Mononuclear cell (primary cell): ENCODE data around the gene NEO1. TPM values are rescaled to one million over a fixed set of nuclear protein-coding genes. Genes with fewer than 3 reads are reported as not detected.

Experiments
- H3K27me3 ChIP-seq: 2 replicates; pipeline ENCODE4 v1.6.0; 2011; ENCODE audit warnings: low read length, control low read depth; ENCODE audit not compliant: insufficient read depth
- H3K4me1 ChIP-seq: 2 replicates; pipeline ENCODE4 v1.5.1; 2011; ENCODE audit warnings: mild to moderate bottlenecking, low read length, control low read depth; ENCODE audit not compliant: insufficient read depth
- H3K4me3 ChIP-seq: 2 replicates; pipeline ENCODE4 v1.5.1; 2011; ENCODE audit warnings: mild to moderate bottlenecking, low read length, moderate library complexity
- H3K9me3 ChIP-seq: 2 replicates; pipeline ENCODE4 v1.5.1; 2011; ENCODE audit warnings: low read depth, mild to moderate bottlenecking, control low read depth, low read length
- total RNA-seq: library from RNA; depleted of rRNA; stranded (reverse); fragments of >200 nt; gene quantifications from one replicate; pipeline ENCODE4 v1.2.3, GENCODE V29; 2012

Gene NEO1
- total RNA-seq, 1 donor: 9.6 TPM

GRCh38 chr15:73078291-73078690 lies 26.0 kb downstream of the NEO1 start:
- peaks cover 3% of the 10 kb centered on the region for H3K27me3 ChIP-seq
- H3K9me3 ChIP-seq: no peaks in the 10 kb centered on the region
- H3K4me1 ChIP-seq: no peaks in the 10 kb centered on the region
- H3K4me3 ChIP-seq: no peak overlapping the region

- no peaks in the 10 kb centered on the region for H3K27me3 ChIP-seq
- no peaks in the 10 kb centered on the region for H3K9me3 ChIP-seq
- no peak overlapping the region for H3K4me3 ChIP-seq
- H3K4me1 ChIP-seq: no peaks in the 10 kb centered on the region
Measured at GRCh38 chr15:73078722-73079121, 26.5 kb downstream of the NEO1 start.

GRCh38 chr15:73079565-73079964 lies 27.3 kb downstream of the NEO1 start:
- H3K4me3 ChIP-seq: no peak overlapping the region

GRCh38 chr15:73081321-73081958 lies 29.2 kb downstream of the NEO1 start:
- no peaks in the 10 kb centered on the region for H3K4me1 ChIP-seq
- H3K27me3 ChIP-seq: peaks cover 5% of the 10 kb centered on the region
- H3K4me3 ChIP-seq: no peak overlapping the region

More at GRCh38 chr15:73079565-73079964, 27.3 kb downstream of the NEO1 start:
- Histone ChIP-seq H3K9me3 (no peaks in the 10 kb centered on the region), H3K27me3 (no peaks in the 10 kb centered on the region), H3K4me1 (no peaks in the 10 kb centered on the region)

GRCh38 chr15:73082812-73083211 lies 30.5 kb downstream of the NEO1 start:
- Histone ChIP-seq H3K4me3 (no peak overlapping the region), H3K4me1 (no peaks in the 10 kb centered on the region), H3K9me3 (no peaks in the 10 kb centered on the region), H3K27me3 (peaks cover 9% of the 10 kb centered on the region)

More at GRCh38 chr15:73081321-73081958, 29.2 kb downstream of the NEO1 start:
- H3K9me3 ChIP-seq: no peaks in the 10 kb centered on the region

- Histone ChIP-seq H3K4me3 (no peak overlapping the region), H3K27me3 (peaks cover 14% of the 10 kb centered on the region), H3K9me3 (no peaks in the 10 kb centered on the region), H3K4me1 (no peaks in the 10 kb centered on the region)
Measured at GRCh38 chr15:73087098-73087497, 34.8 kb downstream of the NEO1 start.

GRCh38 chr15:73105064-73105463 lies 52.8 kb downstream of the NEO1 start:
- Histone ChIP-seq H3K4me1 (no peaks in the 10 kb centered on the region), H3K4me3 (no peak overlapping the region), H3K9me3 (no peaks in the 10 kb centered on the region), H3K27me3 (no peaks in the 10 kb centered on the region)

GRCh38 chr15:73108676-73109075 lies 56.4 kb downstream of the NEO1 start:
- Histone ChIP-seq H3K4me1 (no peaks in the 10 kb centered on the region), H3K27me3 (no peaks in the 10 kb centered on the region), H3K4me3 (no peak overlapping the region), H3K9me3 (no peaks in the 10 kb centered on the region)

GRCh38 chr15:73109765-73110164 lies 57.5 kb downstream of the NEO1 start:
- H3K27me3 ChIP-seq: peaks cover 3% of the 10 kb centered on the region
- H3K9me3 ChIP-seq: no peaks in the 10 kb centered on the region
- no peaks in the 10 kb centered on the region for H3K4me1 ChIP-seq
- no peak overlapping the region for H3K4me3 ChIP-seq

GRCh38 chr15:73110201-73110600 lies 57.9 kb downstream of the NEO1 start:
- Histone ChIP-seq H3K9me3 (no peaks in the 10 kb centered on the region), H3K27me3 (peaks cover 3% of the 10 kb centered on the region)

GRCh38 chr15:73114064-73114463 lies 61.8 kb downstream of the NEO1 start:
- Histone ChIP-seq H3K4me3 (no peak overlapping the region), H3K27me3 (peaks cover 10% of the 10 kb centered on the region), H3K9me3 (no peaks in the 10 kb centered on the region), H3K4me1 (no peaks in the 10 kb centered on the region)

More at GRCh38 chr15:73110201-73110600, 57.9 kb downstream of the NEO1 start:
- Histone ChIP-seq H3K4me1 (no peaks in the 10 kb centered on the region), H3K4me3 (no peak overlapping the region)

GRCh38 chr15:73116164-73116563 lies 63.9 kb downstream of the NEO1 start:
- no peaks in the 10 kb centered on the region for H3K4me1 ChIP-seq
- peaks cover 10% of the 10 kb centered on the region for H3K27me3 ChIP-seq
- no peaks in the 10 kb centered on the region for H3K9me3 ChIP-seq
- no peak overlapping the region for H3K4me3 ChIP-seq

- no peak overlapping the region for H3K4me3 ChIP-seq
- no peaks in the 10 kb centered on the region for H3K9me3 ChIP-seq
- peaks cover 10% of the 10 kb centered on the region for H3K27me3 ChIP-seq
- no peaks in the 10 kb centered on the region for H3K4me1 ChIP-seq
Measured at GRCh38 chr15:73118055-73118454, 65.8 kb downstream of the NEO1 start.

GRCh38 chr15:73119478-73119877 lies 67.2 kb downstream of the NEO1 start:
- Histone ChIP-seq H3K27me3 (peaks cover 7% of the 10 kb centered on the region), H3K4me1 (no peaks in the 10 kb centered on the region), H3K9me3 (no peaks in the 10 kb centered on the region), H3K4me3 (no peak overlapping the region)

- Histone ChIP-seq H3K9me3 (no peaks in the 10 kb centered on the region), H3K4me3 (no peak overlapping the region), H3K4me1 (no peaks in the 10 kb centered on the region), H3K27me3 (peaks cover 7% of the 10 kb centered on the region)
Measured at GRCh38 chr15:73120269-73120668, 68.0 kb downstream of the NEO1 start.

GRCh38 chr15:73125219-73125618 lies 73.0 kb downstream of the NEO1 start:
- Histone ChIP-seq H3K27me3 (no peaks in the 10 kb centered on the region), H3K4me1 (no peaks in the 10 kb centered on the region), H3K4me3 (no peak overlapping the region), H3K9me3 (no peaks in the 10 kb centered on the region)
